Activated T-cell treated with anti-CD3 and anti-CD28 coated beads for 24 hours (primary cell): ENCODE results near the gene FNDC3B.

Source experiments
- DNase-seq: peaks from one replicate; pipeline ENCODE4 v3.0.0-alpha.2; 2020; ENCODE audit warnings: low read depth

FNDC3B gene

GRCh38 chr3:172266103-172266502 lies 226.7 kb downstream of the FNDC3B start:
- DNase-seq: no peak

DNA sequence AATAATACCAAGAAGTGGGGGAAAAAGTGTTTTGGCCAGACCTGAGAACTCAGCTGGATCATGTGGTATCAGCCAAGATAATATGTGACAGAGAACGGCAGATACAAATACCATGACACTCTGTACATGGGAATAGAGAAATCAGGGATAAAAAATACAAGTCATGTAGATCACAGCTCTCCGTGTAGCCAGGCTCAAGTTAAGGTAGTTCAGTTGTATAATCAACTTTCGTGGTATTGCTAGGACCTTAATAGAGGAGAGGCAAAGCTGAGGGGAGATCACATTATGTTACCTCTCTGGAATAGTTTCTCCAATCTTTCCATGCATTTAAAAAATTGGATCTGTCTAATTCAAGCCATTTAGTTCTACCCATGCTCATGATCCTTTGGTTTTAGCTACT lies 229.0 kb downstream of the FNDC3B start:
- no peak for DNase-seq

GRCh38 chr3:172268868-172269267 lies 229.5 kb downstream of the FNDC3B start:
- DNase-seq: no peak

- DNase-seq: no peak
Observed at GRCh38 chr3:172270557-172271166, 231.3 kb downstream of the FNDC3B start.

GRCh38 chr3:172271386-172271976 lies 232.1 kb downstream of the FNDC3B start:
- no peak for DNase-seq

- no peak for DNase-seq
Observed at GRCh38 chr3:172272698-172273097, 233.3 kb downstream of the FNDC3B start.

GRCh38 chr3:172273378-172273777 lies 234.0 kb downstream of the FNDC3B start:
- no peak for DNase-seq

DNA sequence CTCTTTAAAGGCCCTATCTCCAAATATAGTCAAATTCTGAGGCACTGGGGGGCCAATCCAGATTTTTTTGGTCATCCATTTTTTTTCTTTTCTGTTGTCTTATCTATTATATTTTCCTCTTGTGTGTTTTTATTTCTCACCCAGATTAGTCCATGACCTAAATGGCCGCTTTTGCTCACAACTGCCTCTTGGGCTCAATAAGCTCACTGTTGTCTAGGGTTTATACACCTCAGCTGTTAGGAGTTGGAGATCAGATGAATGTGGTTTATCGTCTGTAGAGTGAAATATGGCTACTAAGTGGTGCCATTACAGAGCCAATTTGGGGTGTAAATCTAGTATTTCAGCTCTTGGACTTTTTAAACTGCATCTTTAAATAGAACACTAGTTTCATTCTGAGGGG lies 235.5 kb downstream of the FNDC3B start:
- DNase-seq: no peak

DNA sequence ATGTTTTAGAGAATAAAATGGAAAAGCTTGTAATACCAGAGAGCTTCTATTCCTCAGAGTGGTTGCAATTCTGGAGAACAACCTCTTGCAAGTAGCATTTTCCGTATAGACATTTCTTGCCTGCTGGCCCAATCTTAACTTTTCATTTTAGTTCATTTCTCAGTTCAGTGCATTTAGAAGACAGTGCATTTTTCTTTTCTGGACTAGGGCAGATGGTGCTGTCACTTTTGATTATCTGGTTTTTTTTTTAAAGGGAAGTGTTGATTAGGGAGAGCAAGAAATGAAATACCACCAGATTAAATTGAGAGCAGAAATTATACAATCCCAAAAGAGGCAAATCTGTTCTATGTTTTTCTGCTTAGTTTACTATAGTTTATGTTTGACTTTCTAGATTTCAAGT lies 236.2 kb downstream of the FNDC3B start:
- DNase-seq: no peak

DNA sequence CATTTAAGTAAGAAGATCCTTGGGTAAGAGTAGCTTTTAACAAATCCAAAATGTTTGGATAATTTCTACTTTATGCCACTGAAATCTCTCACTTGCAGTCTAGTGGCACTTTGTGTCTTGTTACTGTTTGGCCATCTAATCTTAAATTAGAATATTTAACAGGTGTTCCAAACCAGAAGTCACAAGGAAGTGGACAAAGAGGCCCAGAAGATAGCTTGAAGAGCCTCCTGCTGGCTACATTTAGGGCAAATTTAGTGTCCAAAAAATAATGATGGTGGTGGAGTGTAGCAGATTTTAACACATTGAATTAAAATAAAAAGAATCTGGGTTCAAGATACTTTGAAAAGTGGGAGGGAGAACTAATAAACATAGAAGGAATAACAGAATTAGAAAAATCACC lies 236.7 kb downstream of the FNDC3B start:
- no peak for DNase-seq

DNA sequence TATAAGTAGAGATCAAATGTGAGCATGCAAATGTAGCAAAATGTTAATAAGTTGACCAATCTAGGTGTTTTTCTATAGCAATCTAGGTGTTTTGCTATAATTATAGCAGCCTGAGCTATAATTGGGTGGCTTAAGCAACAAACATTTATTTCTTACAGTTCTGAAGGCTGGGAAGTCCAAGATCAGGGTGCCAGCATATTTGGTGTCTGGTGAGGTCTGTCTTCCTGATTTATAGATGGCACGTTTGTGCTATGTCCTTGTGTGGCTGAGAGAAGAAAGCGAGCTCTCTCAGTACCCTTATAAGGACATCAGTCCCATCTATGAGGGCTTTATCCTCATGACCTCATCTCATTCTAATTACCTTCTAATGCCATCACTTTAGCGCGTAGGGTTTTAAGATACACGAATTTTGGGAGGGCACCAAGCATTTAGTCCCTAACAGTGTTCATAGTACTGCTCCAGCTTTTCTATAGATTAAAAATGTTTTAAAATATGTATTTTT lies 237.8 kb downstream of the FNDC3B start:
- DNase-seq: no peak

GRCh38 chr3:172279191-172279640 lies 239.8 kb downstream of the FNDC3B start:
- DNase-seq: no peak

DNA sequence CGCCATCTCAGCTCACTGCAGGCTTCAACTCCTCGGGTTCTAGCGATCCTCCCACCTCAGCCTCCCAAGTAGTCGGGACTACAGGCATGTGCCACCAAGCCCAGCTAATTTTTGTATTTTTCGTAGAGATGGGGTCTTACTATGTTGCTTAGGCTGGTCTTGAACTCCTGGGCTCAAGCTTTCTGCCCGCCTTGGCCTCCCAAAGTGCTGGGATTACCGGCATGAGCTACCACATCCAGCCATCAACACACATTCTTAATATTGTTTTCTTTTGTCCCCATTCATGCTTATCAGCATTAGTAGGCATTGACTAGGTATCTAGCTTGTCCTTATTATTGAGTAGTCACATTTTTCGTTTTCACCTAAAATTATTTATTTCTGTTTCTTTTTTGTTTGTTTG lies 240.6 kb downstream of the FNDC3B start:
- no peak for DNase-seq

- DNase-seq: no peak
Observed at GRCh38 chr3:172280406-172281051, 241.2 kb downstream of the FNDC3B start.

DNA sequence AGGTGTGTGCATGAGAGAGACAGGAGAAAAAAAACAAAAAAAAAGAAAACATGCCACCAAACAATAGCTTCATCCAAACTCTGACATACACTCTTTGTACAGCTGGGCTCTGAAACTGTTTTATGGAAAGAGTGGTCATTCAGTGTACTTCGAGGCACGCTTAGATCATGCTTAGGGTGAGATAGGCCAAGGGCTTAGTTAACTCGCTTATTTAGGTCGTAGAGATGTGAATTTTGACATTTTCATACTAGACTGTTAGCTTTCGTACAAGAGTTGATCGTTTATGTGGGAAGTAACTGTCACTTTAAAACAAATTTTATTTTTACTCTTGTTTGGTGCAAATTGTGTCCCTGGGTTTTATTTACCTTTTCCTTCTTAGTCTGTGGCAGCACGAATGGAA lies 242.5 kb downstream of the FNDC3B start:
- DNase-seq: no peak

DNA sequence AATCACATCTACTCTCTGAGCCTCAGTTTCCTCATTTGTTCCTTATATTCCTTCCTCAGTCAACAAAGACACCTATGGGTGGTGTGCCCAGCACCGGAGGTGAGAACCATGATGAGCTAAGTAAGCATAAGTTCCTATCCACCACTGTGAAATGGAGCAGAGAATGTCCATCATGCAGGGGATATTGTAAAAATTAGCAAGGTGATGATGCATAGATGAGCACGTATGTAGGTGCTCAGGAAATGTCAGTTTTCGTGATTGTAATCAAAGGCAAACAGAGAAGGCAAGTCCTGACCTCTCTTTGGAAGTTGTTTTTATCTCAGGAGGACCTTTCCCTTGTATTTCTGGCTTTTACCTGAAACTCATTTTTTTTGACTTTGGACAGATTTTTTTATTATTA lies 243.5 kb downstream of the FNDC3B start:
- no peak for DNase-seq

- no peak for DNase-seq
Observed at GRCh38 chr3:172283841-172284357, 244.5 kb downstream of the FNDC3B start.

DNA sequence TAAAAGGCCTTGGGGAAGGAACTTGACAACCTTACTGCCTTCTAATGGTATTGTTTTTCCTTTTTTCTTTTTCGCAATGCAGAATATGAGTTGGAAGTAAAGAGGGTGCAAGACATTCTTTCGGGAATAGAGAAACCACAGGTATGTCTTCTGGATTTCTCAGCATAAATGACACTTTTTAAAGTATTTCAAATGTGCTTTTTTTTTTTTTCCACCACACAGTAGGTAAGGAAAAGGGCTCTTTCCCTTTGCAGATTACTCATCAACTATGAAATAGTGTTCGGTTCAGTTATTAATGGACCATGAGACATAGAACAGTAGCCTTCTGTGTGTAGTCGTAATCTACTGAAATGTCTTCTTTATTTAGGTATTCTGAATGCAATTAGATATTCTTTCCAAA lies 246.5 kb downstream of the FNDC3B start:
- DNase-seq: no peak

GRCh38 chr3:172286548-172287148 lies 247.3 kb downstream of the FNDC3B start:
- DNase-seq: no peak

DNA sequence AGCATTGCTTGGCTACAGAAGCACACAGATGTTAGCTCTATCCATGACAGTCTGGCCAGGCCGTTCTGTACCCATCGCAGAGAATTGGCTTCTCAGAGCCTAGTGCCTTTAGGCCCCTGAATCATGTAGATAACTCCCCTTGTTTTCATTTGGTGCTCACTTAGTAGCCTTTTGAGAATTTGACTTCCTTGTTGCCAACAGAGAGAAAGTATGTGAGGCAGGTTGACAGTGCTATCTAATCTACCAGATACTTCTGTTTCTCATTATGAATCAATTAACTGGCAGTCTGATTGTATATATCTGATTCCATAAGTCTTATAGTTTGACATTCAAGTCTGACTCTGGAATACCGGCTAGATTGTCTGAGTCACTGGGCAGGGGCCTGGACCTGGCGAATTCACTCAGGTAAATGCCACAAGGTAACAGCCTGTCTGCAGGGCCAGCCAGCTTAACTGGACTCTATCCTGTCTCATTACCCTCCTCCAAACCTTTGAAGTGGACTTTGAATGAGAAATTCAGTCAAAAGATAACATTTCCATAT lies 248.6 kb downstream of the FNDC3B start:
- no peak for DNase-seq

DNA sequence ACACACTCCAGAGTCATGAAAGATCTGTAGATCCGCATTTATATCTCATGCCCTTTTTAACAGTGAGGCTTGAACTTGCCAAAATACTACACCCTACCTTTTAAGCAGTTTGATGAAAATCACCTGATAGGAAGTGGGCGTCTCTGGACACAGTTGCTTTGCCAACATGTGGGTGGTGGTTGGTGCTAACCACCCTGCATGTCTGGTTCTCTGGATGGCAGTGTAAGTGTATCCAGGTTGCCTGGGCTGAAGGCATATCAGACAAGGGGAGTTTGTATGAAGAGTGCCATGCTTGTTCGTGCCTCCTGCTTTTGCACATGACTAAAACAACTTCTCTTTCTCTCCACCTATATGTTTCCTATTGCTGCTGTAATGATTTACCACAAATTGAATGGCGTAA lies 249.3 kb downstream of the FNDC3B start:
- no peak for DNase-seq

DNA sequence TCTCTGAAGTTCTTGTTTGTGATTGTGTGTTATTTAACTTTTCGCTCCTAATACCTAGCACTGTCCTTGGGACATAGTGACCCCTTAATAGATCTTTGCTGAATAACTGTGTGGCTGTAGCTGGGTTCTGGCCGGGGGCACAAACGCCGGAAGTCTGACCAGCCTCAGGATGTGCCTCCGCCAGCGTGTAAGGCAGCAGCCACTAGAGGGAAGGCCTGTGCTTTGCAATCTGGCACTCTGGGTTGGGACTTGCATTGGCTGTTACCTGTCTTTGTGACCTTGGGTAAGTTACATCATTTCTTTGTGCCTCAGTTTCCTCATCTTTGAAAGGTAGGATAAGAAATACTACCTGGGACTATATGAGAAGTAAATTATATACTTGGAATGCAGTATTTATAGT lies 250.2 kb downstream of the FNDC3B start:
- DNase-seq: no peak

DNA sequence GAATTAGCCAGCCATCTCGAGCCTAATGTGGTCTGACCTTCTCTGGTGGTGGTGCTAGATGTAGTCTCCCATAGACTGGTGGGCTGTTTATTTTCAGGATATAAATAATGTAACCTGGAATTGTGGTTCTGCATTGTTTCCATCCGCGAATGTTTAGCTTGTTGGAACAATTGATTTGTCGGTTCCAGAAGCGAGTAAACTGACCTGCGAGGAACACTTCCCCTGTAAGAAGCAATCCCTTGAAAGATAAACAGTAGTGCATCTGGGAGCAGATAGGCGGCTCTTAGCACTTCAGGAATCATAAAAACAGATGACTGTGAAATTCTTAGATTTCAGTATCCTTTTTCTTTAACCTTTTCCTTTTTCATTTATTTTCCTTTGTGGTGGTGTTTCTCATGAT lies 251.1 kb downstream of the FNDC3B start:
- DNase-seq: no peak
